Renal cortical epithelial cell (primary cell): ENCODE results near the gene RABGEF1. TPM values are rescaled to one million over a fixed set of nuclear protein-coding genes. Genes with fewer than 3 reads are reported as not detected.
A peak's percentile ranks its signal among the peaks of the same experiment; 100 is the strongest.
"Not testable (repeated sequence)": the region's sequence is repeated elsewhere in the genome, so short reads cannot be mapped to it uniquely, and the experiment has no call there.

Experiments used
- DNase-seq: peaks from one replicate; pipeline ENCODE4 v3.0.0-alpha.2; 2011; ENCODE audit warnings: low read depth
- total RNA-seq: library from RNA; depleted of rRNA; stranded (reverse); fragments of >200 nt; gene quantifications from 2 replicates; pipeline ENCODE4 v1.2.3, GENCODE V29; 2014

The RABGEF1 gene
- total RNA-seq, 1 donor from 2014 or later, result 52.4 TPM

GRCh38 chr7:66765322-66766025 lies 24.9 kb downstream of the RABGEF1 start:
- DNase-seq, result not testable (repeated sequence)

GRCh38 chr7:66766041-66766440 lies 25.5 kb downstream of the RABGEF1 start:
- no peak for DNase-seq

- DNase-seq, result not testable (repeated sequence)
These were observed 27.0 kb downstream of the RABGEF1 start for GRCh38 chr7:66767486-66767885.

- no peak for DNase-seq
These were observed 28.6 kb downstream of the RABGEF1 start for GRCh38 chr7:66768865-66769832.

GRCh38 chr7:66769833-66770512 lies 29.4 kb downstream of the RABGEF1 start:
- no peak for DNase-seq

GRCh38 chr7:66771795-66772194 lies 31.3 kb downstream of the RABGEF1 start:
- DNase-seq, result no peak

- not testable (repeated sequence) for DNase-seq
These were observed 33.2 kb downstream of the RABGEF1 start for GRCh38 chr7:66773744-66774143.

GRCh38 chr7:66776383-66776782 lies 35.9 kb downstream of the RABGEF1 start:
- not testable (repeated sequence) for DNase-seq

- no peak for DNase-seq
These were observed 36.4 kb downstream of the RABGEF1 start for GRCh38 chr7:66776800-66777442.

- no peak for DNase-seq
These were observed 37.7 kb downstream of the RABGEF1 start for GRCh38 chr7:66778201-66778600.

GRCh38 chr7:66779669-66780409 lies 39.3 kb downstream of the RABGEF1 start:
- DNase-seq, result peak; percentile 47

GRCh38 chr7:66781408-66782090 lies 41.0 kb downstream of the RABGEF1 start:
- DNase-seq, result no peak

GRCh38 chr7:66782875-66783274 lies 42.3 kb downstream of the RABGEF1 start:
- DNase-seq, result not testable (repeated sequence)

GRCh38 chr7:66783887-66784595 lies 43.5 kb downstream of the RABGEF1 start:
- DNase-seq, result not testable (repeated sequence)

- no peak for DNase-seq
These were observed 49.7 kb downstream of the RABGEF1 start for GRCh38 chr7:66790196-66790595.

GRCh38 chr7:66790725-66791124 lies 50.2 kb downstream of the RABGEF1 start:
- peak; percentile 17 for DNase-seq

GRCh38 chr7:66800591-66800990 lies 60.1 kb downstream of the RABGEF1 start:
- no peak for DNase-seq

GRCh38 chr7:66804001-66804400 lies 63.5 kb downstream of the RABGEF1 start:
- DNase-seq, result no peak

- no peak for DNase-seq
These were observed 67.2 kb downstream of the RABGEF1 start for GRCh38 chr7:66807736-66808135.

- no peak for DNase-seq
These were observed 70.2 kb downstream of the RABGEF1 start for GRCh38 chr7:66810716-66811115.
